ENCODE measurements around the gene PDF.

Gene PDF

GRCh38 chr16:69306031-69306430 lies 24.4 kb downstream of the PDF start:
- Histone ChIP-seq H3K27me3 (ENCODE audit: insufficient read depth, poor library complexity, severe bottlenecking) (no peaks in the 10 kb centered on the region), H3K27ac (replicated peaks) (no peak overlapping the region), H3K4me3 (replicated peaks; ENCODE audit: insufficient read depth, low read length) (no peak overlapping the region)
- no peak for TF ChIP-seq POLR2AphosphoS5 (IDR thresholded peaks at IDR 0.05; ENCODE audit: low read depth)
- no peak for TF ChIP-seq CTCF (IDR thresholded peaks at IDR 0.05; ENCODE audit: insufficient read depth, low read length)
- TF ChIP-seq SPI1 (IDR thresholded peaks at IDR 0.05; ENCODE audit: borderline replicate concordance, low read depth): no peak
- no peak for TF ChIP-seq GABPA (IDR thresholded peaks at IDR 0.05; ENCODE audit: low read depth)
- no peak for TF ChIP-seq REST (IDR thresholded peaks at IDR 0.05; ENCODE audit: insufficient replicate concordance, low read depth)
- DNase-seq (ENCODE audit: low read depth in 1 of 2, low spot score in 1 of 2): no peak

GRCh38 chr16:69302301-69302700 lies 28.1 kb downstream of the PDF start:
- no peaks in the 10 kb centered on the region for H3K27me3 ChIP-seq (ENCODE audit: insufficient read depth, poor library complexity, severe bottlenecking)
- TF ChIP-seq REST (IDR thresholded peaks at IDR 0.05; ENCODE audit: insufficient replicate concordance, low read depth): no peak
- TF ChIP-seq CTCF (IDR thresholded peaks at IDR 0.05; ENCODE audit: insufficient read depth, low read length): no peak
- TF ChIP-seq SPI1 (IDR thresholded peaks at IDR 0.05; ENCODE audit: borderline replicate concordance, low read depth): no peak
- no peak for TF ChIP-seq GABPA (IDR thresholded peaks at IDR 0.05; ENCODE audit: low read depth)
- TF ChIP-seq POLR2AphosphoS5 (IDR thresholded peaks at IDR 0.05; ENCODE audit: low read depth): no peak
- no peak for DNase-seq (ENCODE audit: low read depth in 1 of 2, low spot score in 1 of 2)
- H3K4me3 ChIP-seq (replicated peaks; ENCODE audit: insufficient read depth, low read length): no peak overlapping the region
- no peak overlapping the region for H3K27ac ChIP-seq (replicated peaks)

GRCh38 chr16:69301861-69302260 lies 28.5 kb downstream of the PDF start:
- no peak for TF ChIP-seq CTCF (IDR thresholded peaks at IDR 0.05; ENCODE audit: insufficient read depth, low read length)
- TF ChIP-seq GABPA (IDR thresholded peaks at IDR 0.05; ENCODE audit: low read depth): no peak
- TF ChIP-seq SPI1 (IDR thresholded peaks at IDR 0.05; ENCODE audit: borderline replicate concordance, low read depth): no peak
- TF ChIP-seq REST (IDR thresholded peaks at IDR 0.05; ENCODE audit: insufficient replicate concordance, low read depth): no peak
- no peak for TF ChIP-seq POLR2AphosphoS5 (IDR thresholded peaks at IDR 0.05; ENCODE audit: low read depth)
- no peaks in the 10 kb centered on the region for H3K27me3 ChIP-seq (ENCODE audit: insufficient read depth, poor library complexity, severe bottlenecking)
- H3K4me3 ChIP-seq (replicated peaks; ENCODE audit: insufficient read depth, low read length): no peak overlapping the region
- DNase-seq (ENCODE audit: low read depth in 1 of 2, low spot score in 1 of 2): no peak
- H3K27ac ChIP-seq (replicated peaks): no peak overlapping the region
